Liver (tissue), 9 donors: Measurements from ENCODE around the gene NOTCH1. TPM values are rescaled to one million over a fixed set of nuclear protein-coding genes. Genes with fewer than 3 reads are reported as not detected.

Source experiments
- DNase-seq: peaks from one replicate; pipeline ENCODE4 v3.0.0-alpha.2; 2017; ENCODE audit warnings: low spot score
- H3K27ac ChIP-seq, 2 donors: one replicate each; pipeline ENCODE4 v1.7.0; 2013; ENCODE audit warnings: inconsistent platforms in 2 of 2, low read length in 2 of 2, control low read depth in 1 of 2, low read depth in 1 of 2, mild to moderate bottlenecking in 1 of 2
- H3K27me3 ChIP-seq, 4 donors: one replicate each; pipeline versions ENCODE4 v1.6.1 to v1.7.0; 2013; ENCODE audit warnings: low read length in 3 of 4, inconsistent platforms in 1 of 4, mild to moderate bottlenecking in 1 of 4, moderate library complexity in 1 of 4; ENCODE audit not compliant: control insufficient read depth in 4 of 4, insufficient read depth in 4 of 4
- H3K36me3 ChIP-seq, 4 donors: one replicate each; pipeline versions ENCODE4 v1.6.1 to v1.7.0; 2013; ENCODE audit warnings: low read length in 3 of 4, mild to moderate bottlenecking in 3 of 4, low read depth in 1 of 4, moderate library complexity in 1 of 4; ENCODE audit not compliant: control insufficient read depth in 4 of 4, insufficient read depth in 3 of 4
- H3K4me1 ChIP-seq, 4 donors: one replicate each; pipeline versions ENCODE4 v1.6.1 to v1.7.0; 2013; ENCODE audit warnings: low read length in 3 of 4, mild to moderate bottlenecking in 3 of 4, moderate library complexity in 1 of 4; ENCODE audit not compliant: control insufficient read depth in 4 of 4, insufficient read depth in 4 of 4
- H3K4me3 ChIP-seq, 3 donors: one replicate each; pipeline versions ENCODE4 v1.6.1 to v1.7.0; 2013; ENCODE audit warnings: low read length in 3 of 3, control low read depth in 1 of 3, low read depth in 1 of 3, mild to moderate bottlenecking in 1 of 3
- H3K9ac ChIP-seq, 2 donors: one replicate each; pipeline ENCODE4 v1.7.0; 2013; ENCODE audit warnings: low read length in 2 of 2, mild to moderate bottlenecking in 2 of 2, moderate library complexity in 2 of 2, control low read depth in 1 of 2, low read depth in 1 of 2
- H3K9me3 ChIP-seq, 4 donors: one replicate each; pipeline versions ENCODE4 v1.6.1 to v1.7.0; 2013; ENCODE audit warnings: low read length in 3 of 4; ENCODE audit not compliant: control insufficient read depth in 4 of 4
- ATF3 ChIP-seq: IDR thresholded peaks from 2 replicates; pipeline ENCODE4 v1.6.1; 2016; ENCODE audit warnings: antibody characterized with exemption
- CTCF ChIP-seq: fragments of 150-350 bp; IDR thresholded peaks from 2 replicates; pipeline ENCODE4 v1.5.1; 2017; ENCODE audit warnings: improper control_type of control experiment, low read depth, low read length; ENCODE audit not compliant: missing input control
- EGR1 ChIP-seq, 2 donors: IDR thresholded peaks; 2 replicates each; pipeline ENCODE4 v1.6.1; 2016 to 2018; ENCODE audit warnings: antibody characterized with exemption in 2 of 2, low read depth in 2 of 2
- FOXA1 ChIP-seq: IDR thresholded peaks from 2 replicates; pipeline ENCODE4 v1.6.1; 2016; ENCODE audit warnings: antibody characterized with exemption
- FOXA2 ChIP-seq: IDR thresholded peaks from 2 replicates; pipeline ENCODE4 v1.6.1; 2016; ENCODE audit warnings: antibody characterized with exemption
- GABPA ChIP-seq, 2 donors: IDR thresholded peaks in 1 of 2; conservative IDR thresholded peaks in 1 of 2; 2 replicates each; pipeline ENCODE4 v1.6.1; 2016; ENCODE audit warnings: antibody characterized with exemption in 2 of 2, mild to moderate bottlenecking in 1 of 2, moderate library complexity in 1 of 2
- HNF4A ChIP-seq, 2 donors: conservative IDR thresholded peaks; 2 replicates each; pipeline ENCODE4 v1.6.1; 2016; ENCODE audit warnings: antibody characterized with exemption in 2 of 2, mild to moderate bottlenecking in 2 of 2
- HNF4G ChIP-seq: IDR thresholded peaks from 2 replicates; pipeline ENCODE4 v1.6.1; 2016; ENCODE audit warnings: antibody characterized with exemption
- JUND ChIP-seq, 2 donors: IDR thresholded peaks; 2 replicates each; pipeline ENCODE4 v1.6.1; 2016; ENCODE audit warnings: antibody characterized with exemption in 2 of 2
- MAX ChIP-seq: IDR thresholded peaks from 2 replicates; pipeline ENCODE4 v1.6.1; 2016; ENCODE audit warnings: antibody characterized with exemption
- NR2F2 ChIP-seq: IDR thresholded peaks from 2 replicates; pipeline ENCODE4 v1.6.1; 2016; ENCODE audit warnings: antibody characterized with exemption
- RAD21 ChIP-seq, 2 donors: IDR thresholded peaks; 2 replicates each; pipeline ENCODE4 v1.6.1; 2016; ENCODE audit warnings: antibody characterized with exemption in 2 of 2, mild to moderate bottlenecking in 2 of 2
- REST ChIP-seq: IDR thresholded peaks from 2 replicates; pipeline ENCODE4 v1.6.1; 2016; ENCODE audit warnings: antibody characterized with exemption, mild to moderate bottlenecking
- RXRA ChIP-seq, 2 donors: IDR thresholded peaks; 2 replicates each; pipeline ENCODE4 v1.6.1; 2017 to 2018; ENCODE audit warnings: antibody characterized with exemption in 2 of 2, mild to moderate bottlenecking in 1 of 2
- SP1 ChIP-seq: IDR thresholded peaks from 2 replicates; pipeline ENCODE4 v1.6.1; 2018; ENCODE audit warnings: antibody characterized with exemption, mild to moderate bottlenecking
- TAF1 ChIP-seq: conservative IDR thresholded peaks from 2 replicates; pipeline ENCODE4 v1.6.1; 2016; ENCODE audit warnings: antibody characterized with exemption, mild to moderate bottlenecking
- YY1 ChIP-seq: IDR thresholded peaks from 2 replicates; pipeline ENCODE4 v1.6.1; 2016; ENCODE audit warnings: antibody characterized with exemption, mild to moderate bottlenecking
- ZBTB33 ChIP-seq: IDR thresholded peaks from 2 replicates; pipeline ENCODE4 v1.6.1; 2016; ENCODE audit warnings: antibody characterized with exemption
- WGBS: extraction: QIAGEN DNeasy Blood & Tissue Kit; methylation state at CpG from one replicate; pipeline ENCODE4 v1.1.7; 2013; 5-methylcytosine and 5-hydroxymethylcytosine counted together
- polyA plus RNA-seq, 2 donors: library from polyadenylated mRNA; stranded (reverse) in 1 of 2; unstranded in 1 of 2; fragments of 200-250 nt in 1 of 2; fragments of >200 nt in 1 of 2; fragmentation: Nextera tagmentation in 1 of 2; extraction: Ambion mirVana in 1 of 2; gene quantifications; one replicate each; pipeline versions ENCODE4 v1.2.1 to v1.2.3, GENCODE V29; 2013 to 2015
- total RNA-seq, 2 donors: library from RNA; depleted of rRNA; stranded (reverse); fragments of >200 nt; gene quantifications; one replicate each; pipeline ENCODE4 v1.2.3, GENCODE V29; 2014
- donor health status: healthy.
- donor health status: healthy.
- donor health status: healthy.
- donor health status: healthy.
- donor health status: healthy.

NOTCH1 gene
- total and polyA plus RNA-seq, 4 donors, result 2.4 to 22.3 (median 8.5) TPM

- H3K9ac ChIP-seq, result no peak overlapping the region
- no peaks in the 10 kb centered on the region for H3K27me3 ChIP-seq
- no peaks in the 10 kb centered on the region for H3K9me3 ChIP-seq
- H3K27ac ChIP-seq, result peak overlapping the region; percentile 61 to 70
- no peak for TF ChIP-seq RXRA (IDR thresholded peaks at IDR 0.05)
- TF ChIP-seq TAF1, result no peak
- no peak for TF ChIP-seq ATF3
- TF ChIP-seq REST, result no peak
- no peak for TF ChIP-seq GABPA (IDR thresholded peaks at IDR 0.05 in 1 of 2, conservative IDR thresholded peaks at IDR 0.05 in 1 of 2)
- TF ChIP-seq MAX, result no peak
- TF ChIP-seq YY1, result no peak
- 82% methylated on average over 19 of the region's 19 CpGs for WGBS
- H3K4me1 ChIP-seq, result peaks cover 3 to 28% (median 13%) of the 10 kb centered on the region in 4 donors
- no peaks in the 10 kb centered on the region for H3K36me3 ChIP-seq
- DNase-seq, result no peak
- H3K4me3 ChIP-seq, result no peak overlapping the region
These were observed 17.9 kb upstream of the NOTCH1 start for GRCh38 chr9:136563646-136564325.

GRCh38 chr9:136562746-136563495 is 17.1 kb upstream of the NOTCH1 start:
- peaks cover 9 to 34% (median 19%) of the 10 kb centered on the region in 4 donors for H3K4me1 ChIP-seq
- H3K27me3 ChIP-seq, result no peaks in the 10 kb centered on the region
- no peak for DNase-seq
- H3K9me3 ChIP-seq, result no peaks in the 10 kb centered on the region
- 81% methylated on average over 24 of the region's 24 CpGs for WGBS
- H3K9ac ChIP-seq, result no peak overlapping the region
- no peaks in the 10 kb centered on the region for H3K36me3 ChIP-seq
- TF ChIP-seq GABPA (IDR thresholded peaks at IDR 0.05 in 1 of 2, conservative IDR thresholded peaks at IDR 0.05 in 1 of 2) (no peak), FOXA1 (no peak), TAF1 (no peak), NR2F2 (no peak), REST (no peak), MAX (no peak), ATF3 (no peak), SP1 (no peak), EGR1 (IDR thresholded peaks at IDR 0.05; ENCODE audit: low read depth in 2 of 2) (no peak), FOXA2 (no peak), RXRA (IDR thresholded peaks at IDR 0.05) (no peak), HNF4G (no peak), YY1 (no peak), JUND (IDR thresholded peaks at IDR 0.05) (no peak), ZBTB33 (no peak), HNF4A (conservative IDR thresholded peaks at IDR 0.05) (no peak), RAD21 (IDR thresholded peaks at IDR 0.05) (no peak), CTCF (no peak)
- H3K4me3 ChIP-seq, result no peak overlapping the region
- H3K27ac ChIP-seq, result no peak overlapping the region
